GM10248 (cell line): Measurements from ENCODE around the gene ATP5MG.
"Not testable (repeated sequence)": the region's sequence is repeated elsewhere in the genome, so short reads cannot be mapped to it uniquely, and the experiment has no call there.

Experiments used
- CTCF ChIA-PET: fragments of 300-600 bp; sonication (Branson Sonifier 250); formaldehyde crosslinking; extraction: SDS; loops from one replicate; lab custom pipeline; 2021; ENCODE audit warnings: antibody characterized with exemption; lab: Yijun Ruan, JAX
- POLR2A ChIA-PET: fragments of 350-650 bp; sonication (Branson Sonifier 250); formaldehyde crosslinking; extraction: SDS; loops from one replicate; lab custom pipeline; 2020; ENCODE audit warnings: antibody characterized with exemption; lab: Yijun Ruan, JAX
- DNase-seq: peaks from one replicate; pipeline ENCODE4 v3.0.0; 2012; ENCODE audit errors: extremely low spot score
- TF ChIP-seq, protein P1 (sequence below): IDR thresholded peaks from 2 replicates; pipeline ENCODE4 v1.5.1; 2012; ENCODE audit warnings: mild to moderate bottlenecking, low read depth; ENCODE audit errors: extremely low read depth, missing control alignments, control extremely low read depth

Gene ATP5MG

DNA sequence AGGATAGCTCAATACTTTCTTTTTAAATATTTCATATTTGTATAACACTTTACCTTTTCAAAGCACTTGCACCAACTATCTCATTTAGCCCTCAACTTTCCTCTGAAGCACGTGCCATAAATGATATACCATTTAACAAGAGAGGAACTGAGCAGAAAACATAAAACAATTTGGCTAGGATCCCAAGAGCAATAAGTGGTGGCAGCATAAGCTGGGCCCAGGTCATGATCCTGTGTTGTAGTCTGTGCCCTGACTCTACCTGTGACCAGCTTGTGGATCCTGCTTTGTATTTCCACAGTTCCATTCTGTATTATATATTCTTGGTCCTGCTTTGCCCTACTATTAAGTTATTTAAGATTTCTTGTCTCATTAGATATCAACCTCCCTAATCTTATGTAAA is 11.5 kb downstream of the ATP5MG start:
- CTCF ChIA-PET: interaction anchor here (1.0 to 1.7 kb wide), 3 partner anchors 23 to 75 kb away, joined by 3 to 5 read pairs (median 3); no protein-coding TSS in a partner anchor
- POLR2A ChIA-PET: interaction anchor here (0.6 kb wide), 1 partner anchor 55 kb away, joined by 3 read pairs; no protein-coding TSS in a partner anchor
- TF ChIP-seq, protein P1, sequence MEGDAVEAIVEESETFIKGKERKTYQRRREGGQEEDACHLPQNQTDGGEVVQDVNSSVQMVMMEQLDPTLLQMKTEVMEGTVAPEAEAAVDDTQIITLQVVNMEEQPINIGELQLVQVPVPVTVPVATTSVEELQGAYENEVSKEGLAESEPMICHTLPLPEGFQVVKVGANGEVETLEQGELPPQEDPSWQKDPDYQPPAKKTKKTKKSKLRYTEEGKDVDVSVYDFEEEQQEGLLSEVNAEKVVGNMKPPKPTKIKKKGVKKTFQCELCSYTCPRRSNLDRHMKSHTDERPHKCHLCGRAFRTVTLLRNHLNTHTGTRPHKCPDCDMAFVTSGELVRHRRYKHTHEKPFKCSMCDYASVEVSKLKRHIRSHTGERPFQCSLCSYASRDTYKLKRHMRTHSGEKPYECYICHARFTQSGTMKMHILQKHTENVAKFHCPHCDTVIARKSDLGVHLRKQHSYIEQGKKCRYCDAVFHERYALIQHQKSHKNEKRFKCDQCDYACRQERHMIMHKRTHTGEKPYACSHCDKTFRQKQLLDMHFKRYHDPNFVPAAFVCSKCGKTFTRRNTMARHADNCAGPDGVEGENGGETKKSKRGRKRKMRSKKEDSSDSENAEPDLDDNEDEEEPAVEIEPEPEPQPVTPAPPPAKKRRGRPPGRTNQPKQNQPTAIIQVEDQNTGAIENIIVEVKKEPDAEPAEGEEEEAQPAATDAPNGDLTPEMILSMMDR: no peak
- no peak for DNase-seq

DNA sequence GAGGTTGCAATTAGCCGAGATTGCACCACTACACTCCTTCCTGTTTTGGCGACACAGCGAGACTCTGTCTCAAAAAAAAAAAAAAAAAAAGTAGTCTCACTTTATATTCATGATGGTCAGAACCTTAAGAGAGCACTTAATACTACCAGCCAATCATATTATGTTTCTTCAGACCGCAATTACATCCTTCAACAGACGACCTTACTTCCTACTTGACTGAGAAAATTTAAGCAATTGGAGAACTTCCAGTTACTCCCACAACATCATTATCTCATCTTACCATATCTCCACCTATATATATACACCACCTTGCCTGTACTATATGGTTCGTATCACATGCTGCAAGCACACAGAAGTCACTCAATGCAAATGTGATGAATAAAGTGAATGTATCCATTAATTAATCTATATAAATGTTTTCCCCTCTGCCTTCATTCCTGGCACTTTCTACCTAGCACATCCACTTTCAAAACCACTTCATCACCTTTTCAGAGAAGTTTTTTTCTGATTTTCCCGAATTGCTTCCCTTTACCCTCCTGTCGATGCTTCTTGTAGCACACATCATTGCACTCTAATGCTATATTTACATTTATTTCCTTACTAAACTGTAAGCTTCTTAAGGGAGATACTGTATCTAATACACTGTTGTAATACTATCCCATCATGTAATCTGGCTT is 13.8 kb downstream of the ATP5MG start:
- TF ChIP-seq, protein P1: no peak
- CTCF ChIA-PET: interaction anchor here (0.7 to 1.3 kb wide), 3 partner anchors 9 to 16 kb away, joined by 3 to 7 read pairs (median 4); no protein-coding TSS in a partner anchor
- POLR2A ChIA-PET: no interaction called here
- no peak for DNase-seq

DNA sequence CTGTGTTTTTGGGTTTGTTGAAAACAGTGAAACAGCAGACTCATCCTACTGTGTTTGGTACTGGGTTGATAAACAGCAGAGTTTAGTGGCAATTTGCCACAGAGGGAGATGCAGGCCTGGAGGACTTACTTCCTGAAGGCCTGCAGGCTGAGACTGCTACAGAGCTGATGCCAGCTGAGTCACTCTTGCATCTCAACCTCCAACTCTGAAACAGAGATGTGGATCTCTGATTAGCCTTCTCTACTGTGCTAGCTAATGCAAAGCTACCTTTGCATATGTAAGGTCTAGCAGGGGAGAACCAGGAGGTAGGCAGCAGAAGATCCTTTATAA is 14.3 kb downstream of the ATP5MG start:
- no peak for DNase-seq
- ChIA-PET CTCF (interaction anchor here (0.7 to 1.3 kb wide), 3 partner anchors 9 to 16 kb away, joined by 3 to 7 read pairs (median 4); no protein-coding TSS in a partner anchor), POLR2A (no interaction called here)
- TF ChIP-seq, protein P1: no peak

DNA sequence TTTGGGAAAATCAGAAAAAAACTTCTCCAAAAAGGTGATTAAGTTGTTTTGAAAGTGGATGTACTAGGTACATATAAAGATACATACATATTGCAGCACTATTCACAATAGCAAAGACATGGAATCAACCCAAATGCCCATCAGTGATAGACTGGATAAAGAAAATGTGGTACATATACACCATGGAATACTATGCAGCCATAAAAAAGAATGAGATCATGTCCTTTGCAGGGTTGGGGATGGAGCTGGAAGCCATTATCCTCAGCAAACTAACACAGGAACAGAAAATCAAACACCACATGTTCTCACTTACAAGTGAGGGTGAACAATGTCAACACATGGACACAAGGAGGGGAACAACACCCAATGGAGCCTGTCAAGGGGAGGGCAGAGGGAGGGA is 15.5 kb downstream of the ATP5MG start:
- DNase-seq, POLR2A ChIA-PET: not testable (repeated sequence)
- CTCF ChIA-PET: interaction anchor here (1.3 kb wide), 1 partner anchor 15 kb away, joined by 7 read pairs; no protein-coding TSS in a partner anchor

DNA sequence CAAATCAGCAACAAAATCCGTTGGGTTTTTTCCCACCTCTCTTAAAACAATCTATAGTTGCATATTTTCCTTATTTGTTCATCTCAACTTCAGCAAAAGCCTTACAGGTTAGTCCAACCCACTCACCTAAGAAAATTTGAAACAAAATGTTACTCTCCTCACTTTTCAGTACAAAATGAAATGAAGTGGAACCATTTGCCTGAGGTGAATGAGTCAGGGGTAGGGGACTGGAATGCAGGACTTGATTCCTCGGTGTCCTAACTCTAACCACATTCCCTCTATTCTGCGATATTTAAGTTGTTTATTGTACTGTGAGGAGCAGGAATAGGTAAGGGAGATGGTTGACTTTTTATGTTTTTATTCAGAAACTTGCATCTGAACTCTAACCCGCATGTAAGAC is 16.4 kb downstream of the ATP5MG start:
- TF ChIP-seq, protein P1: no peak
- no peak for DNase-seq
- ChIA-PET CTCF (interaction anchor here (0.9 to 1.3 kb wide), 2 partner anchors 8 to 13 kb away, joined by 3 to 5 read pairs; no protein-coding TSS in a partner anchor), POLR2A (no interaction called here)

DNA sequence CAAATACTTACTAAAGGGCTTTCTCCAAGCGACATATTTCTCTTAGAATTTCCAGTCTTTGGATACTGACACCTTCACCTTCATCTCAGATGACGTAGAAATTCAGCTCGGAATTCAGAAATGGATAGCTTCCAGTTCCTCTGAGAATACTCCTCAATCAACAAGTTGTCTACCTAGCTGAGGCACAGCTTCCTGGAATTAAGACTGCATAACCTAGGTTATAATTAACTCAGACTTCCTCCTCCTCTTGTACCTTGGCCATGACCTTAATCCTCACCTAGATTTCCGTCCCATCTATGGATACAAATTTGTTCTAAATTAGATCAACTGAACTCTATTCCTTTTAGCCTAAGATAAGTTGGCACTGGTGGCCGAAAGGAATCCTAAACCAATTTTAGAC is 17.4 kb downstream of the ATP5MG start:
- TF ChIP-seq, protein P1: no peak
- POLR2A ChIA-PET: interaction anchor here (0.7 kb wide), 1 partner anchor 1690 kb away, joined by 3 read pairs; no protein-coding TSS in a partner anchor
- DNase-seq: no peak
- CTCF ChIA-PET: interaction anchor here (0.9 to 1.7 kb wide), 4 partner anchors 9 to 17 kb away, joined by 3 to 5 read pairs (median 4); no protein-coding TSS in a partner anchor

DNA sequence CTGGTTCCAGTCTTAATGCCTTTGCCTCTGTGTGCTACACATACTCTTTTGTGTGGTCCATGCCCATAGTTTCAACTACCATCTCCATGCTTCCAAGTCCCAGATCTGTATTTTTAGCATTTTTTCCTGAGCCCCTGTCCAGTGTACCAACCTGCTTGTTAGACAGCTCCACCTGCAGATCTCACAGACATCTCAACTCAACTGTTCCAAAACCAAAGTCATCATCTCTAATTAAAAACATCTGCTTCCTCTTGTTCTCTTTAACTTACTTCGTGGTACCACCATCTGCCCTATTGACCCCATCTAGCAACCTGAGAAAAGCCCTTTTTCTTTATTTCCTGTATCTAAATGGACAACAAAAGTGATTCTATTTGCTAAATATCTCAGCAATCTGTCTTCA is 26.3 kb downstream of the ATP5MG start:
- ChIA-PET POLR2A (no interaction called here), CTCF (interaction anchor here (1.1 kb wide), 2 partner anchors 12 to 17 kb away, joined by 3 read pairs; no protein-coding TSS in a partner anchor)
- TF ChIP-seq, protein P1: no peak
- DNase-seq: no peak
